Measurements from ENCODE around the gene ABCC9. TPM values are rescaled to one million over a fixed set of nuclear protein-coding genes. Genes with fewer than 3 reads are reported as not detected.

Gene ABCC9
- total RNA-seq, 1 experiment from 2014 or later, result not detected

- Mint-ChIP-seq H3K4me1 (ENCODE audit: low read depth, unreplicated experiment) (no peaks in the 10 kb centered on the region), H3K9me3 (ENCODE audit: low read depth, unreplicated experiment) (no peaks in the 10 kb centered on the region)
These were observed 121.5 kb downstream of the ABCC9 start for GRCh38 chr12:21819678-21820077.

DNA sequence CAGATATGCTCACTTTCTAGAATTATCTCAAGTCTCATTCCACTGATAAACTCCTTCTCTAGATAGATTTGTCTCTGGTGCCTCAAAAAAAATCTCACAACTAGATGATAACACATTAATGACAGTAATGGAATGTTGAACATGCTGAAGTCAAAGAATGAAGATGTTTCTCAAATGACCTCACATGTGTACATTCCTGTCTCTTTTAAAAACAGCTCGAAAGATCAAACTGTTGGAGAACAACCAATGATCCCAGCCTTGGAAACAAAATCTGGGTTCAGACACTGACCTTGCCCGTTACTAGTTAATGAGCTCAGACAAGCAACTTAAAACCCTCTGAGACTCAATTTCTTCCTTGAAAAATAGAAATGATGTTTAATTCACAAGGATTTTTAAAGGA lies 122.0 kb downstream of the ABCC9 start:
- no peaks in the 10 kb centered on the region for H3K9me3 Mint-ChIP-seq (ENCODE audit: low read depth, unreplicated experiment)
- DNase-seq, result no peak
- BruUV-seq (replicated peaks), result no TSS peak
- H3K27me3 Mint-ChIP-seq (ENCODE audit: unreplicated experiment), result no peaks in the 10 kb centered on the region
- no peaks in the 10 kb centered on the region for H3K36me3 Mint-ChIP-seq (ENCODE audit: insufficient read depth, unreplicated experiment)
- TF ChIP-seq, protein P1, sequence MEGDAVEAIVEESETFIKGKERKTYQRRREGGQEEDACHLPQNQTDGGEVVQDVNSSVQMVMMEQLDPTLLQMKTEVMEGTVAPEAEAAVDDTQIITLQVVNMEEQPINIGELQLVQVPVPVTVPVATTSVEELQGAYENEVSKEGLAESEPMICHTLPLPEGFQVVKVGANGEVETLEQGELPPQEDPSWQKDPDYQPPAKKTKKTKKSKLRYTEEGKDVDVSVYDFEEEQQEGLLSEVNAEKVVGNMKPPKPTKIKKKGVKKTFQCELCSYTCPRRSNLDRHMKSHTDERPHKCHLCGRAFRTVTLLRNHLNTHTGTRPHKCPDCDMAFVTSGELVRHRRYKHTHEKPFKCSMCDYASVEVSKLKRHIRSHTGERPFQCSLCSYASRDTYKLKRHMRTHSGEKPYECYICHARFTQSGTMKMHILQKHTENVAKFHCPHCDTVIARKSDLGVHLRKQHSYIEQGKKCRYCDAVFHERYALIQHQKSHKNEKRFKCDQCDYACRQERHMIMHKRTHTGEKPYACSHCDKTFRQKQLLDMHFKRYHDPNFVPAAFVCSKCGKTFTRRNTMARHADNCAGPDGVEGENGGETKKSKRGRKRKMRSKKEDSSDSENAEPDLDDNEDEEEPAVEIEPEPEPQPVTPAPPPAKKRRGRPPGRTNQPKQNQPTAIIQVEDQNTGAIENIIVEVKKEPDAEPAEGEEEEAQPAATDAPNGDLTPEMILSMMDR (IDR thresholded peaks at IDR 0.05; ENCODE audit: unreplicated experiment), result no peak
- H3K27ac Mint-ChIP-seq (ENCODE audit: unreplicated experiment), result no peak overlapping the region
- intact Hi-C loops (cut with micrococcal nuclease; ENCODE audit: unreplicated experiment), result no loop called here
- H3K4me1 Mint-ChIP-seq (ENCODE audit: low read depth, unreplicated experiment), result no peaks in the 10 kb centered on the region
- CTCF ChIA-PET, result no interaction called here
- no peak overlapping the region for H3K4me3 Mint-ChIP-seq (ENCODE audit: low read depth, unreplicated experiment)

More at GRCh38 chr12:21819678-21820077, 121.5 kb downstream of the ABCC9 start:
- H3K27ac Mint-ChIP-seq (ENCODE audit: unreplicated experiment), result no peak overlapping the region
- no peaks in the 10 kb centered on the region for H3K27me3 Mint-ChIP-seq (ENCODE audit: unreplicated experiment)
- no peak for DNase-seq
- no peak overlapping the region for H3K4me3 Mint-ChIP-seq (ENCODE audit: low read depth, unreplicated experiment)
- TF ChIP-seq, protein P1 (IDR thresholded peaks at IDR 0.05; ENCODE audit: unreplicated experiment), result no peak
- CTCF ChIA-PET, result no interaction called here
- H3K36me3 Mint-ChIP-seq (ENCODE audit: insufficient read depth, unreplicated experiment), result no peaks in the 10 kb centered on the region
- intact Hi-C loops (cut with micrococcal nuclease; ENCODE audit: unreplicated experiment), result no loop called here
- no TSS peak for BruUV-seq (replicated peaks)

- Mint-ChIP-seq H3K4me3 (ENCODE audit: low read depth, unreplicated experiment) (no peak overlapping the region), H3K4me1 (ENCODE audit: low read depth, unreplicated experiment) (no peaks in the 10 kb centered on the region), H3K36me3 (ENCODE audit: insufficient read depth, unreplicated experiment) (no peaks in the 10 kb centered on the region), H3K27me3 (ENCODE audit: unreplicated experiment) (no peaks in the 10 kb centered on the region), H3K27ac (ENCODE audit: unreplicated experiment) (no peak overlapping the region), H3K9me3 (ENCODE audit: low read depth, unreplicated experiment) (no peaks in the 10 kb centered on the region)
- intact Hi-C loops (cut with micrococcal nuclease; ENCODE audit: unreplicated experiment), result no loop called here
- DNase-seq, result no peak
- BruUV-seq (replicated peaks), result no TSS peak
- CTCF ChIA-PET, result no interaction called here
- TF ChIP-seq, protein P1 (IDR thresholded peaks at IDR 0.05; ENCODE audit: unreplicated experiment), result no peak
These were observed 122.6 kb downstream of the ABCC9 start for GRCh38 chr12:21818627-21819026.

GRCh38 chr12:21815306-21816062 lies 125.7 kb downstream of the ABCC9 start:
- no peak for DNase-seq
- TF ChIP-seq, protein P1 (IDR thresholded peaks at IDR 0.05; ENCODE audit: unreplicated experiment), result no peak
- Mint-ChIP-seq H3K9me3 (ENCODE audit: low read depth, unreplicated experiment) (no peaks in the 10 kb centered on the region), H3K36me3 (ENCODE audit: insufficient read depth, unreplicated experiment) (no peaks in the 10 kb centered on the region), H3K27me3 (ENCODE audit: unreplicated experiment) (no peaks in the 10 kb centered on the region), H3K4me3 (ENCODE audit: low read depth, unreplicated experiment) (no peak overlapping the region), H3K4me1 (ENCODE audit: low read depth, unreplicated experiment) (no peaks in the 10 kb centered on the region), H3K27ac (ENCODE audit: unreplicated experiment) (no peak overlapping the region)
- no TSS peak for BruUV-seq (replicated peaks)
- intact Hi-C loops (cut with micrococcal nuclease; ENCODE audit: unreplicated experiment), result no loop called here
- CTCF ChIA-PET, result no interaction called here

Measured in Calu3 (cell line).